Liver (tissue), 9 donors: ENCODE results near the gene GBGT1. TPM values are rescaled to one million over a fixed set of nuclear protein-coding genes. Genes with fewer than 3 reads are reported as not detected.
A peak's percentile ranks its signal among the peaks of the same experiment; 100 is the strongest.

Source experiments
- DNase-seq: peaks from one replicate; pipeline ENCODE4 v3.0.0-alpha.2; 2017; ENCODE audit warnings: low spot score
- H3K27ac ChIP-seq, 2 donors: one replicate each; pipeline ENCODE4 v1.7.0; 2013; ENCODE audit warnings: inconsistent platforms in 2 of 2, low read length in 2 of 2, control low read depth in 1 of 2, low read depth in 1 of 2, mild to moderate bottlenecking in 1 of 2
- H3K27me3 ChIP-seq, 4 donors: one replicate each; pipeline versions ENCODE4 v1.6.1 to v1.7.0; 2013; ENCODE audit warnings: low read length in 3 of 4, inconsistent platforms in 1 of 4, mild to moderate bottlenecking in 1 of 4, moderate library complexity in 1 of 4; ENCODE audit not compliant: control insufficient read depth in 4 of 4, insufficient read depth in 4 of 4
- H3K36me3 ChIP-seq, 4 donors: one replicate each; pipeline versions ENCODE4 v1.6.1 to v1.7.0; 2013; ENCODE audit warnings: low read length in 3 of 4, mild to moderate bottlenecking in 3 of 4, low read depth in 1 of 4, moderate library complexity in 1 of 4; ENCODE audit not compliant: control insufficient read depth in 4 of 4, insufficient read depth in 3 of 4
- H3K4me1 ChIP-seq, 4 donors: one replicate each; pipeline versions ENCODE4 v1.6.1 to v1.7.0; 2013; ENCODE audit warnings: low read length in 3 of 4, mild to moderate bottlenecking in 3 of 4, moderate library complexity in 1 of 4; ENCODE audit not compliant: control insufficient read depth in 4 of 4, insufficient read depth in 4 of 4
- H3K4me3 ChIP-seq, 3 donors: one replicate each; pipeline versions ENCODE4 v1.6.1 to v1.7.0; 2013; ENCODE audit warnings: low read length in 3 of 3, control low read depth in 1 of 3, low read depth in 1 of 3, mild to moderate bottlenecking in 1 of 3
- H3K9ac ChIP-seq, 2 donors: one replicate each; pipeline ENCODE4 v1.7.0; 2013; ENCODE audit warnings: low read length in 2 of 2, mild to moderate bottlenecking in 2 of 2, moderate library complexity in 2 of 2, control low read depth in 1 of 2, low read depth in 1 of 2
- H3K9me3 ChIP-seq, 4 donors: one replicate each; pipeline versions ENCODE4 v1.6.1 to v1.7.0; 2013; ENCODE audit warnings: low read length in 3 of 4; ENCODE audit not compliant: control insufficient read depth in 4 of 4
- ATF3 ChIP-seq: IDR thresholded peaks from 2 replicates; pipeline ENCODE4 v1.6.1; 2016; ENCODE audit warnings: antibody characterized with exemption
- CTCF ChIP-seq: fragments of 150-350 bp; IDR thresholded peaks from 2 replicates; pipeline ENCODE4 v1.5.1; 2017; ENCODE audit warnings: improper control_type of control experiment, low read depth, low read length; ENCODE audit not compliant: missing input control
- EGR1 ChIP-seq, 2 donors: IDR thresholded peaks; 2 replicates each; pipeline ENCODE4 v1.6.1; 2016 to 2018; ENCODE audit warnings: antibody characterized with exemption in 2 of 2, low read depth in 2 of 2
- FOXA1 ChIP-seq: IDR thresholded peaks from 2 replicates; pipeline ENCODE4 v1.6.1; 2016; ENCODE audit warnings: antibody characterized with exemption
- FOXA2 ChIP-seq: IDR thresholded peaks from 2 replicates; pipeline ENCODE4 v1.6.1; 2016; ENCODE audit warnings: antibody characterized with exemption
- GABPA ChIP-seq, 2 donors: IDR thresholded peaks in 1 of 2; conservative IDR thresholded peaks in 1 of 2; 2 replicates each; pipeline ENCODE4 v1.6.1; 2016; ENCODE audit warnings: antibody characterized with exemption in 2 of 2, mild to moderate bottlenecking in 1 of 2, moderate library complexity in 1 of 2
- HNF4A ChIP-seq, 2 donors: conservative IDR thresholded peaks; 2 replicates each; pipeline ENCODE4 v1.6.1; 2016; ENCODE audit warnings: antibody characterized with exemption in 2 of 2, mild to moderate bottlenecking in 2 of 2
- HNF4G ChIP-seq: IDR thresholded peaks from 2 replicates; pipeline ENCODE4 v1.6.1; 2016; ENCODE audit warnings: antibody characterized with exemption
- JUND ChIP-seq, 2 donors: IDR thresholded peaks; 2 replicates each; pipeline ENCODE4 v1.6.1; 2016; ENCODE audit warnings: antibody characterized with exemption in 2 of 2
- MAX ChIP-seq: IDR thresholded peaks from 2 replicates; pipeline ENCODE4 v1.6.1; 2016; ENCODE audit warnings: antibody characterized with exemption
- NR2F2 ChIP-seq: IDR thresholded peaks from 2 replicates; pipeline ENCODE4 v1.6.1; 2016; ENCODE audit warnings: antibody characterized with exemption
- RAD21 ChIP-seq, 2 donors: IDR thresholded peaks; 2 replicates each; pipeline ENCODE4 v1.6.1; 2016; ENCODE audit warnings: antibody characterized with exemption in 2 of 2, mild to moderate bottlenecking in 2 of 2
- REST ChIP-seq: IDR thresholded peaks from 2 replicates; pipeline ENCODE4 v1.6.1; 2016; ENCODE audit warnings: antibody characterized with exemption, mild to moderate bottlenecking
- RXRA ChIP-seq, 2 donors: IDR thresholded peaks; 2 replicates each; pipeline ENCODE4 v1.6.1; 2017 to 2018; ENCODE audit warnings: antibody characterized with exemption in 2 of 2, mild to moderate bottlenecking in 1 of 2
- SP1 ChIP-seq: IDR thresholded peaks from 2 replicates; pipeline ENCODE4 v1.6.1; 2018; ENCODE audit warnings: antibody characterized with exemption, mild to moderate bottlenecking
- TAF1 ChIP-seq: conservative IDR thresholded peaks from 2 replicates; pipeline ENCODE4 v1.6.1; 2016; ENCODE audit warnings: antibody characterized with exemption, mild to moderate bottlenecking
- YY1 ChIP-seq: IDR thresholded peaks from 2 replicates; pipeline ENCODE4 v1.6.1; 2016; ENCODE audit warnings: antibody characterized with exemption, mild to moderate bottlenecking
- ZBTB33 ChIP-seq: IDR thresholded peaks from 2 replicates; pipeline ENCODE4 v1.6.1; 2016; ENCODE audit warnings: antibody characterized with exemption
- WGBS: extraction: QIAGEN DNeasy Blood & Tissue Kit; methylation state at CpG from one replicate; pipeline ENCODE4 v1.1.7; 2013; 5-methylcytosine and 5-hydroxymethylcytosine counted together
- polyA plus RNA-seq, 2 donors: library from polyadenylated mRNA; stranded (reverse) in 1 of 2; unstranded in 1 of 2; fragments of 200-250 nt in 1 of 2; fragments of >200 nt in 1 of 2; fragmentation: Nextera tagmentation in 1 of 2; extraction: Ambion mirVana in 1 of 2; gene quantifications; one replicate each; pipeline versions ENCODE4 v1.2.1 to v1.2.3, GENCODE V29; 2013 to 2015
- total RNA-seq, 2 donors: library from RNA; depleted of rRNA; stranded (reverse); fragments of >200 nt; gene quantifications; one replicate each; pipeline ENCODE4 v1.2.3, GENCODE V29; 2014
- donor health status: healthy.
- donor health status: healthy.
- donor health status: healthy.
- donor health status: healthy.
- donor health status: healthy.

Gene GBGT1
- total and polyA plus RNA-seq, 4 donors, result 0.33 to 25.7 (median 2.3) TPM

GRCh38 chr9:133115604-133116345 lies 47.9 kb downstream of the GBGT1 start:
- Histone ChIP-seq H3K27ac (peak overlapping the region in 1 of 2 donors; percentile 88), H3K9ac (peak overlapping the region in 1 of 2 donors; percentile 13), H3K4me1 (peaks cover 27 to 84% (median 71%) of the 10 kb centered on the region in 4 donors), H3K36me3 (peaks cover 0 to 6% (median 1%) of the 10 kb centered on the region in 4 donors), H3K9me3 (no peaks in the 10 kb centered on the region), H3K27me3 (no peaks in the 10 kb centered on the region), H3K4me3 (no peak overlapping the region)
- DNase-seq, result no peak
- 89% methylated on average over 32 of the region's 32 CpGs for WGBS
- TF ChIP-seq REST, result no peak
- TF ChIP-seq RAD21 (IDR thresholded peaks at IDR 0.05), result no peak

GRCh38 chr9:133114886-133115603 lies 48.7 kb downstream of the GBGT1 start:
- no peak for DNase-seq
- TF ChIP-seq RXRA (IDR thresholded peaks at IDR 0.05) (no peak), MAX (no peak), REST (no peak), GABPA (IDR thresholded peaks at IDR 0.05 in 1 of 2, conservative IDR thresholded peaks at IDR 0.05 in 1 of 2) (no peak), JUND (IDR thresholded peaks at IDR 0.05) (no peak), YY1 (no peak), NR2F2 (no peak), FOXA2 (no peak), ZBTB33 (no peak), ATF3 (no peak), TAF1 (no peak), EGR1 (IDR thresholded peaks at IDR 0.05; ENCODE audit: low read depth in 2 of 2) (no peak), CTCF (no peak), HNF4A (conservative IDR thresholded peaks at IDR 0.05) (no peak), RAD21 (IDR thresholded peaks at IDR 0.05) (no peak), SP1 (no peak), FOXA1 (no peak), HNF4G (no peak)
- H3K36me3 ChIP-seq, result peaks cover 0 to 11% (median 4%) of the 10 kb centered on the region in 4 donors
- peaks cover 27 to 82% (median 71%) of the 10 kb centered on the region in 4 donors for H3K4me1 ChIP-seq
- peak overlapping the region; percentile 77 to 88 for H3K27ac ChIP-seq
- no peaks in the 10 kb centered on the region for H3K9me3 ChIP-seq
- no peaks in the 10 kb centered on the region for H3K27me3 ChIP-seq
- peak overlapping the region in 1 of 2 donors; percentile 13 for H3K9ac ChIP-seq
- no peak overlapping the region for H3K4me3 ChIP-seq
- 87% methylated on average over 19 of the region's 19 CpGs for WGBS
